HCT116 (cell line): Measurements from ENCODE around the gene FOXK2. TPM values are rescaled to one million over a fixed set of nuclear protein-coding genes. Genes with fewer than 3 reads are reported as not detected.

Experiments used
- ATAC-seq: fragments of 200-7000 bp; cut with Tn5 transposase; 2 replicates; pipeline ENCODE4 v1.9.1; 2020; ENCODE audit warnings: mild to moderate bottlenecking, moderate library complexity
- BruUV-seq: library from RNA; stranded (reverse); fragments of 400-500 nt; replicated peaks from 2 replicates; lab custom pipeline; 2021; lab: Mats Ljungman, UMichigan
- CTCF ChIA-PET: fragments of 300-600 bp; sonication (Branson Sonifier 250); formaldehyde crosslinking; loops from one replicate; lab custom pipeline; 2021; ENCODE audit warnings: antibody characterized with exemption; lab: Charles Lee
- POLR2A ChIA-PET: fragments of 300-600, 350-600 bp; sonication (Branson Sonifier 250); formaldehyde crosslinking; loops from one replicate; lab custom pipeline; 2021; ENCODE audit warnings: antibody characterized with exemption; lab: Charles Lee
- RAD21 ChIA-PET, 2 experiments: fragments of 300-600 bp; sonication (Branson Sonifier 250); formaldehyde crosslinking; loops; one replicate each; lab custom pipeline; 2023; ENCODE audit warnings: low total read pairs in 2 of 2; ENCODE audit not compliant: uncharacterized antibody in 2 of 2, unreplicated experiment in 2 of 2, low non-redundant PET in 1 of 2; lab: Charles Lee
- DNase-seq: peaks from one replicate; pipeline ENCODE4 v3.0.0-alpha.2; 2010; ENCODE audit warnings: low read depth, low spot score
- H2AFZ ChIP-seq: fragments of 200-600 bp; shearing (Covaris generic), sonication (generic); 2 replicates; pipeline ENCODE4 v1.6.1; 2017; ENCODE audit warnings: low read depth, mixed run types, mixed read lengths, antibody characterized with exemption, low read length; ENCODE audit not compliant: poor library complexity, severe bottlenecking
- H3K27ac ChIP-seq: 2 replicates; pipeline ENCODE4 v1.5.1; 2012; ENCODE audit warnings: low read depth, low read length
- H3K27me3 ChIP-seq: fragments of 200-600 bp; sonication (generic); 2 replicates; pipeline ENCODE4 v1.6.1; 2016; ENCODE audit warnings: mixed run types, low read length, mixed read lengths; ENCODE audit not compliant: insufficient read depth
- H3K36me3 ChIP-seq, 2 experiments: fragments of 200-500 bp in 1 of 2; fragments of 200-600 bp in 1 of 2; sonication (Bioruptor generic) in 1 of 2; sonication (generic) in 1 of 2; 2 replicates each; pipeline versions ENCODE4 v1.5.1 to v1.6.1; 2014 to 2016; ENCODE audit warnings: low read length in 2 of 2, inconsistent platforms in 1 of 2, mixed read lengths in 1 of 2, mixed run types in 1 of 2; ENCODE audit not compliant: insufficient read depth in 2 of 2, control insufficient read depth in 1 of 2
- H3K4me1 ChIP-seq, 2 experiments: fragments of 200-600 bp in 1 of 2; sonication (generic) in 1 of 2; 2 replicates each; pipeline versions ENCODE4 v1.5.1 to v1.6.1; 2012 to 2017; ENCODE audit warnings: low read length in 2 of 2, inconsistent platforms in 1 of 2, mild to moderate bottlenecking in 1 of 2, mixed read lengths in 1 of 2, mixed run types in 1 of 2, moderate library complexity in 1 of 2; ENCODE audit not compliant: insufficient read depth in 2 of 2, control insufficient read depth in 1 of 2
- H3K4me2 ChIP-seq: fragments of 200-600 bp; sonication (generic); 2 replicates; pipeline ENCODE4 v1.6.1; 2017; ENCODE audit warnings: mixed run types, low read length, mixed read lengths
- H3K4me3 ChIP-seq, 2 experiments: fragments of 200-600 bp in 1 of 2; sonication (generic) in 1 of 2; replicated peaks in 1 of 2; 2 replicates each; pipeline ENCODE4 v1.5.1; 2011 to 2016; ENCODE audit warnings: low read length in 2 of 2, control low read depth in 1 of 2, low read depth in 1 of 2, mild to moderate bottlenecking in 1 of 2, mixed read lengths in 1 of 2, mixed run types in 1 of 2
- H3K79me2 ChIP-seq: fragments of 200-600 bp; sonication (generic); 2 replicates; pipeline ENCODE4 v1.6.1; 2017; ENCODE audit warnings: mild to moderate bottlenecking, mixed run types, low read length, moderate library complexity, mixed read lengths; ENCODE audit not compliant: insufficient read depth
- H3K9ac ChIP-seq: fragments of 200-600 bp; sonication (generic); 2 replicates; pipeline ENCODE4 v1.6.1; 2016; ENCODE audit warnings: low read length, mixed read lengths
- H3K9me2 ChIP-seq: fragments of 200-600 bp; sonication (generic), shearing (Covaris generic); 2 replicates; pipeline ENCODE4 v1.6.1; 2017; ENCODE audit warnings: mixed run types, mild to moderate bottlenecking, moderate library complexity; ENCODE audit not compliant: insufficient read depth
- H3K9me3 ChIP-seq, 2 experiments: fragments of 200-500 bp in 1 of 2; fragments of 200-600 bp in 1 of 2; sonication (Bioruptor generic) in 1 of 2; sonication (generic) in 1 of 2; 2 replicates each; pipeline ENCODE4 v1.6.1; 2014 to 2017; ENCODE audit warnings: low read length in 2 of 2, mixed read lengths in 2 of 2, inconsistent platforms in 1 of 2, low read depth in 1 of 2, mild to moderate bottlenecking in 1 of 2, mixed run types in 1 of 2, moderate library complexity in 1 of 2; ENCODE audit not compliant: control insufficient read depth in 1 of 2, insufficient read depth in 1 of 2
- H4K20me1 ChIP-seq: fragments of 200-600 bp; sonication (generic), shearing (Covaris generic); 2 replicates; pipeline ENCODE4 v1.6.1; 2017; ENCODE audit warnings: mixed run types, mild to moderate bottlenecking, moderate library complexity; ENCODE audit not compliant: insufficient read depth
- ATF3 ChIP-seq: IDR thresholded peaks from 2 replicates; pipeline ENCODE4 v1.6.1; 2012
- CEBPB ChIP-seq: IDR thresholded peaks from 2 replicates; pipeline ENCODE4 v1.6.1; 2012; ENCODE audit warnings: low read depth
- EGR1 ChIP-seq: IDR thresholded peaks from 2 replicates; pipeline ENCODE4 v1.6.1; 2012; ENCODE audit warnings: low read depth
- EZH2 ChIP-seq: fragments of 200-600 bp; sonication (generic); IDR thresholded peaks from 2 replicates; pipeline ENCODE4 v1.6.1; 2017; ENCODE audit warnings: antibody characterized with exemption, mixed run types
- EZH2phosphoT487 ChIP-seq: fragments of 200-600 bp; IDR thresholded peaks from 2 replicates; pipeline ENCODE4 v1.6.1; 2018; ENCODE audit warnings: antibody characterized with exemption, borderline replicate concordance
- FOSL1 ChIP-seq: IDR thresholded peaks from 2 replicates; pipeline ENCODE4 v1.6.1; 2012; ENCODE audit warnings: low read depth
- JUND ChIP-seq: IDR thresholded peaks from 2 replicates; pipeline ENCODE4 v1.6.1; 2012
- MAX ChIP-seq: IDR thresholded peaks from 2 replicates; pipeline ENCODE4 v1.6.1; 2012
- POLR2A ChIP-seq: IDR thresholded peaks from 2 replicates; pipeline ENCODE4 v1.7.0; 2011; ENCODE audit warnings: borderline replicate concordance; ENCODE audit not compliant: insufficient read depth, insufficient read length; ENCODE audit errors: extremely low read depth
- POLR2AphosphoS5 ChIP-seq: IDR thresholded peaks from 2 replicates; pipeline ENCODE4 v1.6.1; 2011; ENCODE audit warnings: mild to moderate bottlenecking, low read depth, low read length, moderate library complexity
- RAD21 ChIP-seq: IDR thresholded peaks from 2 replicates; pipeline ENCODE4 v1.6.1; 2012; ENCODE audit warnings: low read depth, mild to moderate bottlenecking
- REST ChIP-seq: IDR thresholded peaks from 2 replicates; pipeline ENCODE4 v1.6.1; 2012; ENCODE audit warnings: low read depth
- SIN3A ChIP-seq: IDR thresholded peaks from 2 replicates; pipeline ENCODE4 v1.6.1; 2012; ENCODE audit warnings: low read depth
- SP1 ChIP-seq: IDR thresholded peaks from 2 replicates; pipeline ENCODE4 v1.6.1; 2012; ENCODE audit warnings: low read depth
- SRF ChIP-seq: IDR thresholded peaks from 2 replicates; pipeline ENCODE4 v1.6.1; 2012; ENCODE audit warnings: low read depth
- TCF7L2 ChIP-seq: IDR thresholded peaks from 2 replicates; pipeline ENCODE4 v1.7.0; 2011; ENCODE audit warnings: borderline replicate concordance, inconsistent platforms; ENCODE audit not compliant: insufficient read depth, insufficient read length; ENCODE audit errors: extremely low read depth
- YY1 ChIP-seq: IDR thresholded peaks from 2 replicates; pipeline ENCODE4 v1.6.1; 2011; ENCODE audit warnings: low read length, low read depth, moderate library complexity, mild to moderate bottlenecking; ENCODE audit not compliant: insufficient replicate concordance; ENCODE audit errors: extremely low read depth
- ZFX ChIP-seq: fragments of 450-650 bp; IDR thresholded peaks from 2 replicates; pipeline ENCODE4 v1.6.1; 2017
- ZNF274 ChIP-seq: fragments of 200-500 bp; sonication (Bioruptor generic); IDR thresholded peaks from 2 replicates; pipeline ENCODE4 v1.6.1; 2014; ENCODE audit warnings: mild to moderate bottlenecking, low read depth, low read length, inconsistent platforms
- intact Hi-C: fragments of 100-400 bp; cut with micrococcal nuclease; formaldehyde crosslinking; loops from 2 replicates; pipeline ENCODE4 v1.10.0; 2022
- total RNA-seq: library from RNA; stranded (reverse); gene quantifications from one replicate; pipeline ENCODE4 v1.2.1, GENCODE V29; 2021; ENCODE audit not compliant: unreplicated experiment

FOXK2 gene
- total RNA-seq, 1 experiment from 2014 or later = 122 TPM

GRCh38 chr17:82587234-82588086, 67.9 kb downstream of the FOXK2 start:
- POLR2A ChIA-PET = no interaction called here
- H3K36me3 ChIP-seq = peaks cover 42 to 47% of the 10 kb centered on the region in 2 experiments

More at GRCh38 chr17:82587234-82588086, 67.9 kb downstream of the FOXK2 start:
- ChIA-PET CTCF (no interaction called here), RAD21 (interaction anchor here in 1 of 2 experiments (0.7 kb wide), 1 partner anchor 172 kb away, joined by 6 read pairs; no protein-coding TSS in a partner anchor)
- H3K9me2 ChIP-seq = no peaks in the 10 kb centered on the region
- ATAC-seq (no peak), DNase-seq (no peak)
- no peak overlapping the region; the same call in 1 of the 2 replicates for H3K27ac ChIP-seq
- no peaks in the 10 kb centered on the region for H3K9me3 ChIP-seq
- no peak overlapping the region for H3K4me2 ChIP-seq
- H3K4me1 ChIP-seq = peaks cover 2 to 28% of the 10 kb centered on the region in 2 experiments; a peak in 3 of 4 replicates
- intact Hi-C loops = no loop called here
- H3K4me3 ChIP-seq = no peak overlapping the region
- no peak overlapping the region for H2AFZ ChIP-seq
- peaks cover 43% of the 10 kb centered on the region for H3K79me2 ChIP-seq
- peaks cover 8% of the 10 kb centered on the region; the same call in 1 of the 2 replicates for H4K20me1 ChIP-seq
- no peaks in the 10 kb centered on the region for H3K27me3 ChIP-seq
- BruUV-seq = no TSS peak
- no peak overlapping the region for H3K9ac ChIP-seq
- no peak for TF ChIP-seq ATF3
- no peak for TF ChIP-seq ZFX
- no peak for TF ChIP-seq FOSL1
- no peak for TF ChIP-seq YY1
- TF ChIP-seq ZNF274 = no peak
- TF ChIP-seq SP1 = no peak
- no peak for TF ChIP-seq POLR2A
- no peak for TF ChIP-seq SIN3A
- TF ChIP-seq CEBPB = no peak
- TF ChIP-seq TCF7L2 = no peak
- TF ChIP-seq SRF = no peak
- no peak for TF ChIP-seq EGR1
- no peak for TF ChIP-seq MAX
- TF ChIP-seq REST = no peak
- TF ChIP-seq POLR2AphosphoS5 = no peak
- TF ChIP-seq EZH2 = no peak
- TF ChIP-seq JUND = no peak
- TF ChIP-seq EZH2phosphoT487 = no peak
- no peak for TF ChIP-seq RAD21
